Left ventricle myocardium inferior (tissue), 1 donor: ENCODE results near the gene CDH6. TPM values are rescaled to one million over a fixed set of nuclear protein-coding genes. Genes with fewer than 3 reads are reported as not detected.

Experiments
- DNase-seq: peaks from one replicate; pipeline ENCODE4 v3.0.0-alpha.2; 2020
- H3K27ac ChIP-seq: fragments of 200-600 bp; replicated peaks from 2 replicates; pipeline ENCODE4 v1.8.0; 2021
- H3K27me3 ChIP-seq: fragments of 200-600 bp; 2 replicates; pipeline ENCODE4 v1.8.0; 2021; ENCODE audit warnings: low read depth
- H3K36me3 ChIP-seq: fragments of 200-600 bp; 2 replicates; pipeline ENCODE4 v1.8.0; 2021
- H3K4me1 ChIP-seq: fragments of 200-600 bp; 2 replicates; pipeline ENCODE4 v1.8.0; 2021
- H3K4me3 ChIP-seq: fragments of 200-600 bp; 2 replicates; pipeline ENCODE4 v1.8.0; 2021; ENCODE audit warnings: mild to moderate bottlenecking, moderate library complexity
- H3K9me3 ChIP-seq: fragments of 200-600 bp; replicated peaks from 2 replicates; pipeline ENCODE4 v1.8.0; 2021
- CTCF ChIP-seq: fragments of 200-600 bp; IDR thresholded peaks from 2 replicates; pipeline ENCODE4 v1.8.0; 2021; ENCODE audit warnings: antibody characterized with exemption, mild to moderate bottlenecking, borderline replicate concordance
- intact Hi-C: fragments of 100-400 bp; cut with micrococcal nuclease; formaldehyde crosslinking; loops from one replicate; pipeline ENCODE4 v1.11.0; 2022
- total RNA-seq: library from RNA; stranded (reverse); fragmentation: NEBNext Ultra II Directional; extraction: Animal tissue kit (Norgen Biotek cat#: 25700); gene quantifications from one replicate; pipeline ENCODE4 v1.2.1, GENCODE V29; 2021
- donor health status: DM: no; HTN: yes; CAD: no; lungs with severe emphysema.

Gene CDH6
- total RNA-seq, 1 donor from 2014 or later: 2.8 TPM

GRCh38 chr5:31196309-31196708 is 2.8 kb downstream of the CDH6 start:
- peak; percentile 11 for TF ChIP-seq CTCF
- intact Hi-C loops: no loop called here
- Histone ChIP-seq H3K27me3 (peaks cover 88% of the 10 kb centered on the region), H3K36me3 (no peaks in the 10 kb centered on the region), H3K9me3 (no peaks in the 10 kb centered on the region), H3K27ac (peak overlapping the region; percentile 70), H3K4me3 (peak overlapping the region; percentile 69), H3K4me1 (peaks cover 19% of the 10 kb centered on the region)
- no peak for DNase-seq

GRCh38 chr5:31197183-31197582 is 3.7 kb downstream of the CDH6 start:
- peaks cover 19% of the 10 kb centered on the region for H3K4me1 ChIP-seq
- DNase-seq: no peak
- no peaks in the 10 kb centered on the region for H3K36me3 ChIP-seq
- intact Hi-C loops: no loop called here
- peak overlapping the region; percentile 11 for H3K4me3 ChIP-seq
- H3K27ac ChIP-seq: peak overlapping the region; percentile 70
- peaks cover 82% of the 10 kb centered on the region for H3K27me3 ChIP-seq
- no peaks in the 10 kb centered on the region for H3K9me3 ChIP-seq
- TF ChIP-seq CTCF: no peak

- Histone ChIP-seq H3K9me3 (no peaks in the 10 kb centered on the region), H3K4me1 (no peaks in the 10 kb centered on the region), H3K27me3 (peaks cover 12% of the 10 kb centered on the region), H3K36me3 (no peaks in the 10 kb centered on the region), H3K27ac (no peak overlapping the region), H3K4me3 (no peak overlapping the region)
- intact Hi-C loops: no loop called here
- TF ChIP-seq CTCF: no peak
- no peak for DNase-seq
These were observed 11.5 kb downstream of the CDH6 start for GRCh38 chr5:31204958-31205357.

GRCh38 chr5:31208043-31208442 is 14.6 kb downstream of the CDH6 start:
- H3K4me1 ChIP-seq: no peaks in the 10 kb centered on the region
- TF ChIP-seq CTCF: no peak
- no peak overlapping the region for H3K27ac ChIP-seq
- H3K9me3 ChIP-seq: no peaks in the 10 kb centered on the region
- H3K27me3 ChIP-seq: peaks cover 5% of the 10 kb centered on the region
- no peak overlapping the region for H3K4me3 ChIP-seq
- intact Hi-C loops: no loop called here
- DNase-seq: no peak
- no peaks in the 10 kb centered on the region for H3K36me3 ChIP-seq

- Histone ChIP-seq H3K27ac (no peak overlapping the region), H3K9me3 (no peaks in the 10 kb centered on the region), H3K4me3 (no peak overlapping the region), H3K36me3 (no peaks in the 10 kb centered on the region), H3K4me1 (no peaks in the 10 kb centered on the region), H3K27me3 (peaks cover 5% of the 10 kb centered on the region)
- intact Hi-C loops: no loop called here
- TF ChIP-seq CTCF: no peak
- DNase-seq: no peak
These were observed 15.8 kb downstream of the CDH6 start for GRCh38 chr5:31209334-31209733.

GRCh38 chr5:31211098-31211497 is 17.6 kb downstream of the CDH6 start:
- DNase-seq: no peak
- H3K9me3 ChIP-seq: no peaks in the 10 kb centered on the region
- H3K4me3 ChIP-seq: no peak overlapping the region
- H3K36me3 ChIP-seq: no peaks in the 10 kb centered on the region
- peak overlapping the region; percentile 53 for H3K27ac ChIP-seq
- peaks cover 5% of the 10 kb centered on the region for H3K27me3 ChIP-seq
- intact Hi-C loops: no loop called here
- TF ChIP-seq CTCF: no peak
- no peaks in the 10 kb centered on the region for H3K4me1 ChIP-seq
